ENCODE measurements around the gene CCNDBP1. TPM values are rescaled to one million over a fixed set of nuclear protein-coding genes. Genes with fewer than 3 reads are reported as not detected.
"Not testable (repeated sequence)": the region's sequence is repeated elsewhere in the genome, so short reads cannot be mapped to it uniquely, and the experiment has no call there.

The CCNDBP1 gene
- total and polyA plus RNA-seq, 7 experiments from 2014 or later: 72.3 to 163 (median 105) TPM

DNA sequence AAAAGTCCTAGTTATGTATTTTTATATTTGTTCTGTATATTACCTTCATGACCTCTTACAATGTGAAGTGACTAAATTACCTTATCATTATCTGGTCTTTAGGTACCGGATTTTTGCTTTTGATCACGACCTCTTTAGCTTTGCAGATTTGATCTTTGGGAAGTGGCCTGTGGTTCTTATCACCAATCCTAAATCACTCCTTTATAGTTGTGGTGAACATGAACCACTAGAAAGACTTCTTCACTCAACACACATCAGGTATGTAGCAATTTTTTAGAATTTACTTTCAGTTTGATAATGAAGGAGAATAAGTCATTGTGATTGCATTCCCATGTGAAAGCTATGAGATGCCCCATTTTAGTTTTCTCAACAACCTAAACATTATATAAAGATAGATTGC lies 33.5 kb upstream of the CCNDBP1 start:
- ATAC-seq (peak; percentile 92), DNase-seq (peak in 7 of 9 donors; percentile 38 to 79 (median 68))
- Mint-ChIP-seq H3K27ac (peak overlapping the region in 4 of 9 donors; percentile 3 to 84 (median 31)), H3K36me3 (peaks cover 0 to 41% (median 23%) of the 10 kb centered on the region in 5 donors), H3K4me3 (peak overlapping the region in 9 of 10 donors; percentile 10 to 71 (median 60)), H3K27me3 (no peaks in the 10 kb centered on the region), H3K4me1 (peaks cover 5 to 23% (median 14%) of the 10 kb centered on the region in 7 donors), H3K9me3 (peaks cover 0 to 2% (median 0%) of the 10 kb centered on the region in 11 donors)
- H3K27me3 ChIP-seq (ENCODE audit: control insufficient read depth in 2 of 2, insufficient read depth in 2 of 2, low read length in 2 of 2): no peaks in the 10 kb centered on the region
- ChIA-PET POLR2A (interaction anchor here (0.6 to 0.7 kb wide), 2 partner anchors 33 to 218 kb away, joined by 3 read pairs; partner anchors contain the start of gene CCNDBP1), CTCF (no interaction called here)
- peaks cover 4 to 5% of the 10 kb centered on the region in 2 donors for H3K4me1 ChIP-seq (ENCODE audit: control insufficient read depth in 2 of 2, insufficient read depth in 2 of 2, low read length in 2 of 2)
- H3K4me3 ChIP-seq (ENCODE audit: low read length): no peak overlapping the region
- peaks cover 3 to 10% (median 6%) of the 10 kb centered on the region in 3 experiments for H3K36me3 ChIP-seq (ENCODE audit: control insufficient read depth in 2 of 3, insufficient read depth in 3 of 3, low read length in 3 of 3)
- no peak overlapping the region for H3K27ac ChIP-seq (ENCODE audit: low read depth, low read length)
- intact Hi-C loops (cut with micrococcal nuclease): loop anchor here (1.0 to 5.0 kb wide), 4 partner anchors 17 to 45 kb away; partner anchors contain the start of genes CCNDBP1 (in 1 of the 2), TMEM62 (in 1 of the 2) and UBR1 (in 1 of the 2)
- no peaks in the 10 kb centered on the region for H3K9me3 ChIP-seq (ENCODE audit: control insufficient read depth in 2 of 3, low read length in 3 of 3)

DNA sequence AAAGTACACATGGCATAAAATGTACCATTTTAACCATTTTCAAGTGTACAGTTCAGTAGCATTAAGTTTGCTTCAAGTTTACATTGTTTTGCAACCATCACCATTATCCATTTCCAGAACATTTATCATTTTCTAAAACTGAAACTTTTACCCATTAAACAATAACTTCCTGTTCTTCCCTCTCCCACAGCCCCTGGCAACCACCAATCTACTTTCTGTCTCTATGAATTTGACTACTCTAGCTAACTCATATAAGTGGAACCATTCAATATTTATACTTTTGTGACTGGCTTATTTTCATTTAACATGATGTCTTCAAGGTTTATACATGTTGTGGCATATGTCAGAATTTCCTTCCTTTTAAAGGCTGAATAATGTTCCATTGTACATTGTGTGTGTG lies 31.9 kb upstream of the CCNDBP1 start:
- ChIA-PET POLR2A (no interaction called here), CTCF (no interaction called here)
- DNase-seq: no peak
- H3K27ac ChIP-seq (ENCODE audit: low read depth, low read length): no peak overlapping the region
- peaks cover 3 to 10% (median 6%) of the 10 kb centered on the region in 3 experiments for H3K36me3 ChIP-seq (ENCODE audit: control insufficient read depth in 2 of 3, insufficient read depth in 3 of 3, low read length in 3 of 3)
- no peaks in the 10 kb centered on the region for H3K27me3 Mint-ChIP-seq
- no peaks in the 10 kb centered on the region for H3K27me3 ChIP-seq (ENCODE audit: control insufficient read depth in 2 of 2, insufficient read depth in 2 of 2, low read length in 2 of 2)
- no peaks in the 10 kb centered on the region for H3K9me3 ChIP-seq (ENCODE audit: control insufficient read depth in 2 of 3, low read length in 3 of 3)
- H3K27ac Mint-ChIP-seq: no peak overlapping the region
- peak overlapping the region in 1 of 10 donors; percentile 15 for H3K4me3 Mint-ChIP-seq
- ATAC-seq: no peak
- H3K4me1 Mint-ChIP-seq: peaks cover 7 to 23% (median 14%) of the 10 kb centered on the region in 7 donors
- peaks cover 4 to 5% of the 10 kb centered on the region in 2 donors for H3K4me1 ChIP-seq (ENCODE audit: control insufficient read depth in 2 of 2, insufficient read depth in 2 of 2, low read length in 2 of 2)
- intact Hi-C loops (cut with micrococcal nuclease): loop anchor here in 1 of 2 donors (5.0 kb wide), 1 partner anchor 34 kb away; the partner anchor contains the start of gene CCNDBP1
- peaks cover 0 to 43% (median 32%) of the 10 kb centered on the region in 5 donors for H3K36me3 Mint-ChIP-seq
- peaks cover 0 to 2% (median 0%) of the 10 kb centered on the region in 11 donors for H3K9me3 Mint-ChIP-seq
- H3K4me3 ChIP-seq (ENCODE audit: low read length): no peak overlapping the region

GRCh38 chr15:43165801-43166325 lies 19.3 kb upstream of the CCNDBP1 start:
- ATAC-seq: no peak
- H3K27me3 Mint-ChIP-seq: no peaks in the 10 kb centered on the region
- H3K36me3 ChIP-seq (ENCODE audit: control insufficient read depth in 2 of 3, insufficient read depth in 3 of 3, low read length in 3 of 3): peaks cover 0 to 19% (median 0%) of the 10 kb centered on the region in 3 experiments
- no peaks in the 10 kb centered on the region for H3K4me1 ChIP-seq (ENCODE audit: control insufficient read depth in 2 of 2, insufficient read depth in 2 of 2, low read length in 2 of 2)
- peaks cover 0 to 47% (median 32%) of the 10 kb centered on the region in 5 donors for H3K36me3 Mint-ChIP-seq
- no peak overlapping the region for H3K27ac Mint-ChIP-seq
- H3K9me3 Mint-ChIP-seq: peaks cover 0 to 6% (median 0%) of the 10 kb centered on the region in 11 donors
- ChIA-PET CTCF (no interaction called here), POLR2A (interaction anchor here (0.6 kb wide), 1 partner anchor 1366 kb away, joined by 6 read pairs; no protein-coding TSS in a partner anchor)
- no peak overlapping the region for H3K27ac ChIP-seq (ENCODE audit: low read depth, low read length)
- no peaks in the 10 kb centered on the region for H3K9me3 ChIP-seq (ENCODE audit: control insufficient read depth in 2 of 3, low read length in 3 of 3)
- no peak overlapping the region for H3K4me3 Mint-ChIP-seq
- H3K4me1 Mint-ChIP-seq: peaks cover 0 to 3% (median 0%) of the 10 kb centered on the region in 7 donors
- no peak for DNase-seq
- no peak overlapping the region for H3K4me3 ChIP-seq (ENCODE audit: low read length)
- no peaks in the 10 kb centered on the region for H3K27me3 ChIP-seq (ENCODE audit: control insufficient read depth in 2 of 2, insufficient read depth in 2 of 2, low read length in 2 of 2)
- intact Hi-C loops (cut with micrococcal nuclease): no loop called here

- DNase-seq; CTCF ChIA-PET; H3K4me1 Mint-ChIP-seq; H3K27me3 Mint-ChIP-seq; intact Hi-C loops (cut with micrococcal nuclease); H3K27me3 ChIP-seq (ENCODE audit: control insufficient read depth in 2 of 2, insufficient read depth in 2 of 2, low read length in 2 of 2); H3K27ac Mint-ChIP-seq; POLR2A ChIA-PET; ATAC-seq; H3K27ac ChIP-seq (ENCODE audit: low read depth, low read length); H3K4me3 Mint-ChIP-seq; H3K4me1 ChIP-seq (ENCODE audit: control insufficient read depth in 2 of 2, insufficient read depth in 2 of 2, low read length in 2 of 2); H3K4me3 ChIP-seq (ENCODE audit: low read length); H3K9me3 ChIP-seq (ENCODE audit: control insufficient read depth in 2 of 3, low read length in 3 of 3): not testable (repeated sequence)
- peaks cover 0 to 19% (median 0%) of the 10 kb centered on the region in 3 experiments for H3K36me3 ChIP-seq (ENCODE audit: control insufficient read depth in 2 of 3, insufficient read depth in 3 of 3, low read length in 3 of 3)
- Mint-ChIP-seq H3K36me3 (peaks cover 0 to 53% (median 38%) of the 10 kb centered on the region in 5 donors), H3K9me3 (peaks cover 0 to 10% (median 0%) of the 10 kb centered on the region in 11 donors)
Measured at GRCh38 chr15:43167261-43167660, 17.9 kb upstream of the CCNDBP1 start.

DNA sequence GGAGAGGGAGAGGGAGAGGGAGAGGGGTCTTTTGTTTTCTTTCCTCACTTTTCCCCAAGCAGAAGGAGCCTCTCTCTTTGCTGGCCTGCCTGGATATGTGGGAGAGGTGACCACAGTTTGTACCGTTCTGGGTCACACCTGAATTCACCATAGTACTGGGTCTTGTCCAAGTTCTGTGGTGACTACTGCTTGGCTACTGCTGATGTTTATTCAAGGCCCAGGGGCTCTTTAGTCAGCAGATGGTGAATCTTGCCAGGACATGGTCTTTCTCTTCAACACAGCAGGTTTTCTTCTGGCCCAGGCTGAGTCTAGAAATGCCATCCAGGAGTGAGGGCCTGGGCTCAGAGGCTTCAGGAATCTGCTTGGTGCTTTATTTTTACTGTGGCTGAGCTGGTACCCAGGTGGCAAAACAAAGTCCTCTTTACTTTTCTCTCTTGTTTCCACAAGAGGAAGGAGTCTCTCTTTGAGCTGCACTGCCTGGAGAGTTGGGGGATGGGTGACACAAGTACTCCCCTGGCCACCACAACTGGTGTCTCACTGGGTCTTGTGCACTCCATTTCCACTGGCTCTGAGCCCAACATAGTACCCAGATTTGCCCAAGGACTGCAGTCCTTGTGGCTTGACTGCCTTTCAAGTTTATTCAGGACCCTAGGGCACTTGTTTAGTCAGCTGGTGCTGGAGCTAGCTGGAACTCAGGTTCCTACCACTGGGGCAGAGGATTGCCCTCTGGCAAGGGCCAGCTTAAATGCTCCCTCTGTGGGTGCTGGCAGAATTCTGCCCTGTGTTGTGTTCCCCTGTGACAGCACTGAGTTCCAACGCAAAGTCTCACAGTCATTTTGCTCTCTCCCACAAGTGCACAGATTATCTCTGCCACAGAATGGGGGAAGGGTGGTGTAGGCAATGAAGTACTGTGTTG lies 16.8 kb upstream of the CCNDBP1 start:
- Mint-ChIP-seq H3K36me3 (peaks cover 4 to 59% (median 44%) of the 10 kb centered on the region in 5 donors), H3K27ac (no peak overlapping the region), H3K4me1 (peaks cover 0 to 3% (median 0%) of the 10 kb centered on the region in 7 donors), H3K27me3 (no peaks in the 10 kb centered on the region), H3K4me3 (no peak overlapping the region), H3K9me3 (peaks cover 0 to 16% (median 5%) of the 10 kb centered on the region in 11 donors)
- ChIA-PET CTCF (no interaction called here), POLR2A (no interaction called here)
- ATAC-seq (no peak), DNase-seq (no peak)
- H3K27ac ChIP-seq (ENCODE audit: low read depth, low read length): no peak overlapping the region
- H3K27me3 ChIP-seq (ENCODE audit: control insufficient read depth in 2 of 2, insufficient read depth in 2 of 2, low read length in 2 of 2): no peaks in the 10 kb centered on the region
- intact Hi-C loops (cut with micrococcal nuclease): no loop called here
- H3K4me1 ChIP-seq (ENCODE audit: control insufficient read depth in 2 of 2, insufficient read depth in 2 of 2, low read length in 2 of 2): no peaks in the 10 kb centered on the region
- peaks cover 0 to 26% (median 0%) of the 10 kb centered on the region in 3 experiments for H3K36me3 ChIP-seq (ENCODE audit: control insufficient read depth in 2 of 3, insufficient read depth in 3 of 3, low read length in 3 of 3)
- H3K9me3 ChIP-seq (ENCODE audit: control insufficient read depth in 2 of 3, low read length in 3 of 3): no peaks in the 10 kb centered on the region
- H3K4me3 ChIP-seq (ENCODE audit: low read length): no peak overlapping the region

DNA sequence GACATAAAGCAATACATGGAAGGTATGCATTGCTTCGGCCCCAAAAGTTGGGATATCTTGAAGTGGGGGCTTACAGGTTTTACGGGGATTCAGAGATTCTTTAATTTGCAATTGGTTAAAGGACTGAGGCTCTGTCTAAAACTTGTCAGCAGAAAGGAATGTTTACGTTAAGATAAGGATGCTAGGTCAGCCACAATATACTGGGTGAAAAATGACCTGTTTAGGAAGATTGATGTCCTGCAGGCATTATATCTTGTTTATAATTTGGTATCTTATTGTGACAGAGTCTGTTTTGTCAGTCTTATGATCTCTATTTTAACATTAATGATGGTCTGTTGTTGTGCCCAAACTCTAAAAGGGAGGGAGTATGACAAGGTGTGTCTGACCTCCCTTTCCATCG lies 15.3 kb upstream of the CCNDBP1 start:
- intact Hi-C loops (cut with micrococcal nuclease): no loop called here
- H3K9me3 ChIP-seq (ENCODE audit: control insufficient read depth in 2 of 3, low read length in 3 of 3): no peaks in the 10 kb centered on the region
- Mint-ChIP-seq H3K4me1 (peaks cover 0 to 3% (median 0%) of the 10 kb centered on the region in 7 donors), H3K9me3 (peaks cover 0 to 17% (median 5%) of the 10 kb centered on the region in 11 donors), H3K4me3 (no peak overlapping the region), H3K36me3 (peaks cover 4 to 58% (median 48%) of the 10 kb centered on the region in 5 donors), H3K27me3 (no peaks in the 10 kb centered on the region), H3K27ac (no peak overlapping the region)
- no peaks in the 10 kb centered on the region for H3K4me1 ChIP-seq (ENCODE audit: control insufficient read depth in 2 of 2, insufficient read depth in 2 of 2, low read length in 2 of 2)
- no peaks in the 10 kb centered on the region for H3K27me3 ChIP-seq (ENCODE audit: control insufficient read depth in 2 of 2, insufficient read depth in 2 of 2, low read length in 2 of 2)
- DNase-seq (no peak), ATAC-seq (no peak)
- no peak overlapping the region for H3K27ac ChIP-seq (ENCODE audit: low read depth, low read length)
- peaks cover 0 to 29% (median 0%) of the 10 kb centered on the region in 3 experiments for H3K36me3 ChIP-seq (ENCODE audit: control insufficient read depth in 2 of 3, insufficient read depth in 3 of 3, low read length in 3 of 3)
- ChIA-PET CTCF (interaction anchor here (0.7 kb wide), 1 partner anchor 1360 kb away, joined by 3 read pairs; no protein-coding TSS in a partner anchor), POLR2A (no interaction called here)
- H3K4me3 ChIP-seq (ENCODE audit: low read length): no peak overlapping the region

All from naive thymus-derived CD4-positive, alpha-beta T cell (primary cell).